Measurements from ENCODE around the gene ZNF598. TPM values are rescaled to one million over a fixed set of nuclear protein-coding genes. Genes with fewer than 3 reads are reported as not detected.

The ZNF598 gene
- total RNA-seq, 1 donor from 2014 or later, result 71.1 TPM

DNA sequence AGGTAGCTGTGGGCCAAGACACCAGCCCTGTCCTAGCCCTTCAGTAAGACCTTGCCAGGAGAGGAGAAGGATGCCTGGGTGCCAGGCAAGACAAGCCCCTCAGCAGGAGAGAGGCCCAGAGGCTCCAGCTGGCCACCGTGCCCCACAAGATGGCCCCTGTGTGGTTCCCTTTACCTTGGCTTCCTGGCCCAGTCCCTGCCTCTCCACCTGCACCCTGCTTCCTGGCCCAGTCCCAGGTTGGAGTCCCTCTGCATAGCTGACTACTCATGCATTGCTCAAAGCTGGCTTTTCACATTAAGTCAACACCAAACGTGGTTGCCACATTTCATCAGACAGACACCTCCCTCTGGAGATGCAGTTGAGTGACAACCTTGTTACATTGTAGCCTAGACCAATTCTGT is 15.9 kb downstream of the ZNF598 start:
- intact Hi-C loops (cut with micrococcal nuclease), result loop anchor here (5.0 to 10.0 kb wide), 2 partner anchors 229 to 541 kb away; partner anchors contain the start of genes CEMP1, E4F1 and PDPK1

DNA sequence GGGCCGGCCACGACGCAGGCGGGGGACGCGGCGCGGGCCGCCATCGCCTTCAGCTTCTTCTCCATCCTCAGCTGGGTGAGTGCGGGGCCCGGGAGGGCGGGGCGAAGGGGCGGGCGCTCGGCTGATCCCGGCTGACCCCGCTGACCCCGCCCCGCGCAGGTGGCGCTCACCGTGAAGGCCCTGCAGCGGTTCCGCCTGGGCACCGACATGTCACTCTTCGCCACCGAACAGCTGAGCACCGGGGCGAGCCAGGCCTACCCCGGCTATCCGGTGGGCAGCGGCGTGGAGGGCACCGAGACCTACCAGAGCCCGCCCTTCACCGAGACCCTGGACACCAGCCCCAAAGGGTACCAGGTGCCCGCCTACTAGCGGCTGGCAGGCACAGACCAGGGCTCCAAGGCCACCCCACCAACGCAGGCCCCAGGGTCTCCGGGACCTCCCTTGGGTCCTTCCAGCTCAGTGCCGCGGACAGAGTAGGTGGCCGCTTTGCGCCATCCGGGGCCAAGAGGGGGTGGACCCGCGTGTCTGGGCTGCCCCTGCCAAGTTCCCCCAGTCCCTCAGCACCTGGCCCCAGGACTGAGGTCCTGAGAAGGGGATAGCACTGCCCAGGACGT is 16.8 kb downstream of the ZNF598 start:
- intact Hi-C loops (cut with micrococcal nuclease), result loop anchor here (1.0 to 10.0 kb wide), 7 partner anchors 9 to 542 kb away; partner anchors contain the start of genes CEMP1, E4F1, GFER and MLST8

DNA sequence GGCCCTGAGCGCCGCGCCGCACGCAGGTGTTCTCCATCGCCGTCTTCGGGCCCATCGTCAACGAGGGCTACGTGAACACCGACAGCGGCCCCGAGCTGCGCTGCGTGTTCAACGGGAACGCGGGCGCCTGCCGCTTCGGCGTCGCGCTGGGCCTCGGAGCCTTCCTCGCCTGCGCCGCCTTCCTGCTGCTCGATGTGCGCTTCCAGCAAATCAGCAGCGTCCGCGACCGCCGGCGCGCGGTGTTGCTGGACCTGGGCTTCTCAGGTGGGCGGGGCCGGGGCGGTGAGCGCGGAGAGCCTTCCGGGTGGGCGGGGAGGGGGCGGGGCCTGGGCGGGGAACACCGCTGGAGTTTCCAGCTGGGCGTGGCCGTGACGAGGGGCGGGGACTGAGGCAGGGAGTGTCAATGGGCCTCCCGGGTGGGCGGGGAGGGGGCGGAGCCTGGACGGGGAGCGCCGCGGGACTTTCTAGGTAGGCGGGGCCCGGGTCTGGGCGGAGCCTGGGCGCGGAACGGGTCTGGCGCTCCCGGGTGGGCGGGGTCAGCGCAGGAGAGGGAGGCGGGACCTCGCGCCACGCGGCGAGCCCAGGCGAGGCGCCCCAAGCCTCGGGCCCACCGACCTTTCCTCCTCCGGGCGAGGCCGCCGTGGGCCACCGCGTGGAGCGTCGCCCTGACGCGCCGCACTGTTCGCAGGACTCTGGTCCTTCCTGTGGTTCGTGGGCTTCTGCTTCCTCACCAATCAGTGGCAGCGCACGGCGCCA is 17.5 kb downstream of the ZNF598 start:
- intact Hi-C loops (cut with micrococcal nuclease), result loop anchor here (1.0 to 10.0 kb wide), 8 partner anchors 8 to 543 kb away; partner anchors contain the start of genes CEMP1, E4F1, GFER and MLST8

DNA sequence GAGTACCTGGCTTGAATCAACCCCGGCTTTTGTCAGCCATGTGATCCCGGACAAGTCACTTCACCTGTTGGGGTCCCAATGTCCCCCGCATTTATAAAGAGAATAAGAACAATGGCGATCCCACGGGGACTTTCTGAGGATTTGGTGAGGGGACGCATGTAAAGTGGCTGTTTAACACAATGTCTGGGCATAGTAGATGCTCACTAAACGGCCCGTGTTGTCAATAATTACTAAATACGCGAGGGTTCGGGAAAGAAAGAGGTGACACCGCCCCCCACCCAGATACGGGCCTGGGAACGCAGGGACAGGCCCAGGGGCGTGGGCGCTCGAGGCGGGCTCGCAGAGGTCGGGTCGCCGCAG is 18.1 kb downstream of the ZNF598 start:
- intact Hi-C loops (cut with micrococcal nuclease), result loop anchor here (1.0 to 10.0 kb wide), 3 partner anchors 48 to 543 kb away; partner anchors contain the start of genes CEMP1, E4F1, MSRB1 and PDPK1

DNA sequence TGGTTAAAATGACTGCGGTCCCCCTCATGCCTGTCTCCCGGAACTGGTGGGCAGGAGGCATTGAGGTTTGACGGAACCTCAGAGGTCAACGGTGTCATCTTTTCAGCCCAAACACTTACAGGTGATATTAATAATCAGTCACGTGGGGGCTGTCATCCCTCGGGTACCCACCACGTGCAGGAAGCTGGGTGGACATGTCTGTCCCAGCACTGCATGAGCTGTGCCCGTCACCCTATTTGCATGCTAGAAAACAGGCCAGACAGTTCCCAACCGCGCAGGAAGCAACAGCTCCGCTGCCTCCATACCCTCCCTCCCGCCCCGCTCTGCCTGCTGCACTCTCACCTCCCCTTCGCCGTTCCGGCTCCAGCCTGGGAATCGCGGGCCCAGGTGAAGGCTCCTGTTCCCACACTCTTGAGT is 18.5 kb downstream of the ZNF598 start:
- intact Hi-C loops (cut with micrococcal nuclease), result loop anchor here (1.0 to 10.0 kb wide), 3 partner anchors 48 to 544 kb away; partner anchors contain the start of genes CEMP1, E4F1, MSRB1 and PDPK1

DNA sequence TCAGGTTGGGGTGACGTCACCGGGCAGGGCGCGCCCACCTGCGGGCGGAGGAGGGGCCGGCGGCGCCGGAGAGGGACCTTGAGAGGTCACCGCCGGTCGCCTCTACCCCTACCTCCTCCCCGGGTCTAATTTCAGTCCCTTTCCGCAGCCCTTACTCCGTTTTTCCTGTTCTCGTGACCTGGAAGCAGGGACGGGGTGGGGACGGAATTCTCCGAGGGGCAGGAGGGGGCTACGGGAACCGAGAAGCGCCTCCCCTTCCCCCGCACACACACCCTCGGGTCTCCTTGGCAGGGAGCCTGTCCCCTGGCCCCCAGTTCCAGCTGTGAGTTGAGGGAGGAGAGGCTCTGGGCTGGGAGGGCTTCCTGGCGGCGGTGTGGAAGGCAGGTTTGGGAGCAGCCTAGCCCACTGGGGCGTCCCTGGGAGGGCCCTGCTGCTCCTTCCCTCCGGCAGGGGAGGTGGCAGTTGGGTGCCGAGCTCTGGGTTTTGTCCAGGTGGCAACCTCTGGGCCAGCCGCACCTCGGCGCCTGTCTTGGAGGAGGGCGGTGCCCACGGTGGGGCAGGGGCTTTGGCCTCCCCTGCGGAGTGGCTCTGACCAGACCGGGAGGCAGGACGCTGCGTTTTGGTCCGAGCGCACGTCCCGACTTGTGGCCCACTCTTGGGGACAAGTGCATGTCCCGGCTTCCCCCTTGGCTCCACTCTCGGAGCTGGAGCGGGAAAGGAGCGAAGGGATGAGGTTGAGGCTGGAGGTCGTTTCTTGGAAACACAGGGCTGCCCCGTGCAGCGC is 19.1 kb downstream of the ZNF598 start:
- intact Hi-C loops (cut with micrococcal nuclease), result loop anchor here (1.0 to 10.0 kb wide), 3 partner anchors 47 to 544 kb away; partner anchors contain the start of genes CEMP1, E4F1, MSRB1 and PDPK1

DNA sequence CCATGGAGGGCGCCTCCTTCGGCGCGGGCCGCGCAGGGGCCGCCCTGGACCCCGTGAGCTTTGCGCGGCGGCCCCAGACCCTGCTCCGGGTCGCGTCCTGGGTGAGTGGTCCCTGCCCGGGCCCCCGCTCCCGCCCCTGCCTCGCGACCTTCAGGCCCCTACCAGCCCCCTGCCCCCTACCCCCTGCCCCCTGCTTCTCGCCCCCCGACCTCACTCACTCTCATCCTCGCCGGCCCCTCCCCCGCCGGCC is 19.6 kb downstream of the ZNF598 start:
- intact Hi-C loops (cut with micrococcal nuclease), result loop anchor here (5.0 to 10.0 kb wide), 2 partner anchors 232 to 545 kb away; partner anchors contain the start of genes CEMP1, E4F1 and PDPK1

DNA sequence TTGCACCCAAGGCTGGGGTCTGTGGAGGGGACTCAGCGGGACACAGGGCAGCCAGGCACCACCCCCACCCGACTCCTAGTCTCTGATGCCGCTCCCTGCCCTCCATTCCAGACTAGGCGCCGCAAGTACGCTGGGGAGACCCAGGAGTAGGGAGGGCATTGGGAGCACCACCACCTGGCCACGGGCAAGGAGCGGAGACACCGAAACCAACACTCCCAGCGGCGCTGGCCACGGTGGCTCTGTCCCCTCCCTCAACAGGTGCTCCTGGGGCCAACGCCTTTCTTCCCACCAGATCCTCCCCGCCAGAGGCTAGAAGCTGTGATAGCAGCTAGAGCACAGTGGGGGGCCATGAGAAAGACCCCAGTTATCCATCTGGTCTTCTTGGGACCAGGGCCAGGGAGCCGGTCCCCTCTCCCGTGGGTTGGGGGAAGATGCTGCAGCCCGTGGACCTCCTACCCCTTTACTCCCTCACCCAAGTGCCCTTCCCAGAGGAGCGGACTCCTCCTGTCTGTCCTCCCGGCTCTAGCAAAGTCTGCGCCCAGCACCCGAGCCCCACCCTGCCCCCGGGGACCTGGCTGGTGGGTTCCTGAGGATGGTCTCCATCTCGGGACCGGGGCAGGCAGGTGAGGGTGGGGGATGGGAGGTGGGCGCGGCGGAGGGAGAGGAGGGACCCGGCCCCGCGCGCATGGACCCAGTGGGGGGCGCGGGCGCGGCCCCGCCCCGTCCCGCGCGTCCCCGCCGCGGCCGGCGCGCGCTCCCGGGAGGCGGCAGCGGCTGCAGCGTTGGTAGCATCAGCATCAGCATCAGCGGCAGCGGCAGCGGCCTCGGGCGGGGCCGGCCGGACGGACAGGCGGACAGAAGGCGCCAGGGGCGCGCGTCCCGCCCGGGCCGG is 20.2 kb downstream of the ZNF598 start, which contains the start of gene SYNGR3:
Gene SYNGR3 (plus strand): TSS at position 762 of the 892 bp plus-strand sequence. CDS start 133 bp downstream, outside the sequence.
- intact Hi-C loops (cut with micrococcal nuclease), result loop anchor here (5.0 to 10.0 kb wide), 2 partner anchors 233 to 545 kb away; partner anchors contain the start of genes CEMP1, E4F1 and PDPK1

DNA sequence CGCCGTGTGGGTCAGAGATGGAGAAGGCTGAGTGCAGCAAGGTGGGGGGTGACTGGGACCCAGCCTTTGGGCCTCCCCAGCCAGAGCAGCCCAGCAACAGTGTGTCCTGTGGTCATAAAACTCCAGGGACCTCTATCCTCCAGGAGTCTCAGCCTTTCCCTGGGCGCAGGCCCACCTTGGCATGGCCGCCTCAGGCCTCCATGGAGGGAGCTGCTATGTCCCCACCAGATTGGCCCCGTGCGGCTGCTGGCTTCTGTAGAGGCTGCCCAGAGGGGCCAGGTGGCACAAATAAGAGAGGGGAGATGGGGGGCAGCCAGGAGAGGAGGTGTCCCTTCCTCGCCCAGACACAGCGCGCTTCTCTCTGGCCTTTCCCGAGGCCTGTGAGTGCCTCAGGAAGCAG is 22.4 kb downstream of the ZNF598 start:
- intact Hi-C loops (cut with micrococcal nuclease), result no loop called here

DNA sequence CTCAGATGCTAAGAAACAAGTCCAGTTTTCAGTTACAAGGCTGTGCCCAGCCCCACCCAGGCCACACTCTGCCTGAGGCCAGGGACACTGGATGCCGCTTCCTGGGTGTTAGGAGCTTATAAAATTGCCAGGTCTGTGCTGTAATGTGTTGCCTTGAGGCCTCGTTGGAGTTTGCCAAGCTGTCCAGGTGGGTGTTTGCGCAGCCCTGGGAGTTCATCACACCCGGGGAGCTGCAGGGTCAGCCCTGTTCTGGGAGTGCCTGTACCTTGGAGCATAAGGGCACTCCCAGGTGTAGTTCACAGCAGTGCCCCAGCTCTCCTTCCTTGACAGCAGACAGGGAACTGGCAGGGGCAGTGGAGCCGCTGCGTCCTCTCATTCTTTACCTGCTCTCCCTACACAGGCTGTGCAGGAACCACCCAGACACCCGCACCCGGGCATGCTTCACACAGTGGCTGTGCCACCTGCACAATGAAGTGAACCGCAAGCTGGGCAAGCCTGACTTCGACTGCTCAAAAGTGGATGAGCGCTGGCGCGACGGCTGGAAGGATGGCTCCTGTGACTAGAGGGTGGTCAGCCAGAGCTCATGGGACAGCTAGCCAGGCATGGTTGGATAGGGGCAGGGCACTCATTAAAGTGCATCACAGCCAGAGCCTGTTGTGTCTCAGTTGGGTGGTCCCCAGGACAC is 24.0 kb downstream of the ZNF598 start:
- intact Hi-C loops (cut with micrococcal nuclease), result loop anchor here (2.0 kb wide), 1 partner anchor 23 kb away; the partner anchor contains the start of gene ZNF598

DNA sequence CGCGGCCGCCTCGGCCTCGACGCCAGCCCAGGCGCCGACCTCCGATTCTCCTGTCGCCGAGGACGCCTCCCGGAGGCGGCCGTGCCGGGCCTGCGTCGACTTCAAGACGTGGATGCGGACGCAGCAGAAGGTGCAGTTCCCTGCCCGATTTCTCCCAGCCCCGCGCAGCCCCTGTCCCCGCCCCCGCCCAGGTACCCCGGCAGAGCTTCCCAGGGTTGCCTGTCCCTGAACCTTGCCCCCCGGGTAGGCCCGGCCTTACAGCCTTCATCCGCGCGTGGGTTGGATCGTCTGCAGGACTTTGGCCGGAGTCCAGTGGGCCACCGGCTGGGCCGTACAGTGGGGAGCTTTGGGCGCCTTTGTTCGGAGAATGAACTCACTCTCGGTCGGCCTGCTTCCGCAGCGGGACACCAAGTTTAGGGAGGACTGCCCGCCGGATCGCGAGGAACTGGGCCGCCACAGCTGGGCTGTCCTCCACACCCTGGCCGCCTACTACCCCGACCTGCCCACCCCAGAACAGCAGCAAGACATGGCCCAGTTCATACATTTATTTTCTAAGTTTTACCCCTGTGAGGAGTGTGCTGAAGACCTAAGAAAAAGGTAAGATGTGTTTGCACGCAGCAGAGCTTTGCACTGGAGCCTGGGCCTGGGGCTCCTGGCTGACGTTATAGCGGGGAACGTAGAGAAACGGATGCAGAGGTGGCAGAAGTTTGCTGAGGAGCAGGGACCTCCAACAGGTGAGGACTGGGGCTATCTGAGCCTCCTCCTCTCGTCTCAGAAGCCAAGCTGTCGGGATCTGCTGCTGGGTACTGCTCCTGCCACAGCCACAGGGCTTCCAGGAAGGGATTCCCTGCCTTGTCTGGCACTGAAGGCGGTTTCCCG is 25.0 kb downstream of the ZNF598 start:
- intact Hi-C loops (cut with micrococcal nuclease), result loop anchor here (1.0 to 2.0 kb wide), 3 partner anchors 8 to 24 kb away; partner anchors contain the start of genes TBL3 and ZNF598

DNA sequence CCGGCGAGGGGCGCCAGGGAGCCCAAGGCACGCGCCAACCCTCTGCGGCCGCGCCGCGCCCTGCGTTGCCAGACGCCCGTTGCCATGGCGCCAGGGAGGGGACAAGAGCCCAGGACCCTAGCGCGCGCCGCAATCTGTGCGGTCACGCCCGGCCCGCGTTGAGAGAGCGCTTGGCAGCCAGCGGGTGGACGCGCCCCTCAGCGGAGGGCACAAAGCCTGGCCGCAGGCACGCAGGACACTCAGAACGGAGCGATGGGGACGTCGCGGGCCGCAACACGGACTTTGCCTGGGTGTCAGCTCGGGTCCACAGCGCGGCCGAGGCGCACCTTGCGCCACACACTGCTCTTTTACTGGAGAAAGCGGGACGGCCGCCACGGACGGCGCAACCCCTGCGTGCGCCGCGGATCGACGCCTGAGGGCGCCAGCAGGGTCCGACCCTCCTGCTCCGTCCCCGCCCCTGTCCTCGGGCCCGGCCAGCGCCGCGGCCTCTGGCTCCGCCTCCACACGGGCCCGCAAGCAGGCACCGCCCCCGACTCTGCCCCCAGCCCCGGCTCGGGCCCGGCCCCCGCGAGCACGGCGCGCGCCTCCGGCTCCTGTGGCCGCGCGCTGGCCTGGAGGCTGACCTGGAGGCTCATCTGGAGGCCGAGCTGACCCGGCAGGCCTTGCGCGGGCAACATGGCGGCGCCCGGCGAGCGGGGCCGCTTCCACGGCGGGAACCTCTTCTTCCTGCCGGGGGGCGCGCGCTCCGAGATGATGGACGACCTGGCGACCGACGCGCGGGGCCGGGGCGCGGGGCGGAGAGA is 25.9 kb downstream of the ZNF598 start, which contains the start of gene GFER:
Gene GFER (plus strand): TSS at position 650 of the 803 bp plus-strand sequence. CDS start 26 bp downstream, at position 676.
- intact Hi-C loops (cut with micrococcal nuclease), result loop anchor here (1.0 to 2.0 kb wide), 3 partner anchors 9 to 25 kb away; partner anchors contain the start of genes TBL3 and ZNF598

DNA sequence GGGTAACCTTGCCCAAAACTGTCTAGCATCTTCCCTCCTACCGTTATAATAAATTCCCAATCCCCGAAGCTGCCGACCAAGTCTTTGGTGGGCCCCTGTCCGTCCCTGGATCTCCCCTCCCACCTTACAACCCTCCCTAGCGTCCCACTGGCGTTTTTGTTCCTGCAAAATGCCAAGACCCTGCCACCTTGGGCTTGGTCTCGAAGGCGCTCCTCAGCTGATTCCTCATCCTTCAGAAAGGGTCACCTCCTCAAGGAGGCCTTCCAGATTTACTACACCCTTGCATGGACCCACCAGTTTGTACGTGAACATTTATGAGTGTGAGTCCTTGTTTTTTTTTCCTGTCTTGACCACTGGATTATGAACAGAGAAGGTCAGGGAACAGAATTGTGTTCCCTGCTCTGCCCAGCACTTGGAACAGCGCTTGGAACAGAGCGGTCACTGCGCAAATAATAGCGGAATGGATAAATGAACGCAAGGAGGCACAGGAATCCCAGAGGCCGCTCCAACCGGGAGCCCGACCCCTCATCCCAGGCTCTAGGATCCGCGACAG is 26.6 kb downstream of the ZNF598 start:
- intact Hi-C loops (cut with micrococcal nuclease), result no loop called here

DNA sequence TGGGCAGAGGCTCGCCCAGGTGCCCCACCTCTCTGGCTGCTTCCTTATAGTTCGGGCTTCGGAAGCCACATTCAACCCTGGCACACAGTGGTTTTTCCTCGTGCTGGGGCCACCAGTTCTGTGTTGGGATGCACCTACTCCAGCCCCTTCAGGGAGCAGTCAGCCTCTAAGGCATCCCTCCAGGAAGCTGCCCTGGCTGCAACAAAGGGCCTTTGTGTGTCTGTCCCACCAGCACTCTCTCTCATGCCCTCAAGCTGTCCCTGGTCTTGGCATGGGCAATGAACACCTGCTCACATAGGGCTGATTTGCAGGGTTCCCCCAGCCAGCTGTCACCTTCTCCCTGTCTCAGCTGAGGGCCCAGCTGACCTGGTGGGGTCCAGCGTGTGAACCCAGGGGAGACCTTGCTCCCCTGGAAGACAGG is 27.6 kb downstream of the ZNF598 start:
- intact Hi-C loops (cut with micrococcal nuclease), result no loop called here

DNA sequence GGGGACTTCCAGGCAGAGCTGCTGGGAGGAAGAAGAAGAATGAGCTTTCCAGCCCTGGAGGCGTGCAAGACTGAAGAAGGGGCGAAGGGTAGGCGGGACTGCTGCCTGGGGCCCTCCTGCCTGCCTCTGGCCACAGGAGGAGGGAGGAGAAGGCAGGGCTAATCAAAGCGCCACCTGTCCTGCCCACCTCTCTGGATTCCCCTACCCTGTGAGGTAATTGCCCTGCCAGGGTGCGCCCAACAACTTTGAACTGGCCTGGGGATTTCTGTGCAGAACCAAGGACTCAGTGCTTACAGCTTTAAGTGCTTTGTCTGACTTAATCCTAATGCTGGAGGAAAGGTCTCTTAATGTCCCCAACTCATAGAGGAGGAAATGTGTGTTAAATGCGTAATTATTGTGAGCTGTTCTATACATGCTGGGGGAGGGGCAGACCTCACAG is 28.2 kb downstream of the ZNF598 start, which contains the start of gene NOXO1:
Gene NOXO1 (minus strand): TSS at position 72 of the 439 bp plus-strand sequence. CDS start 290 bp downstream, outside the sequence.
- intact Hi-C loops (cut with micrococcal nuclease), result no loop called here

DNA sequence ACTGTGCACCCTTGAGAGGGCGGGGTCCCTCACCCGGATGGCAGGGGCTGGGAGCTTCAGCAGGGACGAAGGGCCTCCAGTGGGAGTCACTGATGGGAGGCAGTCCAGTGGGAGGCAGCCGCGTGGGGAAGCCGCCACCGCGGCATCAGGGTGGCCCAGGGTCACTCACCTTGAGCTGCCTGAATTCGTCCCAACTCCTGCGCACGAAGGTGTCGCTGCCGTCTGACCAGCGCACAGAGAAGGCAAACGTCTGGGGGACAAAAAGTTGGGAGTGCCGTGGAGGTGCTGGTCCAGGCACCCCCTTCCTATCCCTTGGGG is 28.9 kb downstream of the ZNF598 start:
- intact Hi-C loops (cut with micrococcal nuclease), result no loop called here
